HepG2 (cell line): ENCODE data around the gene SAE1.

Source experiments
- BRF2 ChIP-seq: sonication (generic); formaldehyde crosslinking; IDR thresholded peaks from 2 replicates; pipeline ENCODE4 v1.8.1; 2022; ENCODE audit warnings: mild to moderate bottlenecking, missing genetic modification reagents
- CEBPB ChIP-seq: IDR thresholded peaks from 2 replicates; pipeline ENCODE4 v1.6.1; 2011; ENCODE audit warnings: low read depth, low read length, improper control_type of control experiment, borderline replicate concordance
- CTCF ChIP-seq: sonication (generic); formaldehyde crosslinking; IDR thresholded peaks from 2 replicates; pipeline ENCODE4 v1.5.0; 2020; ENCODE audit warnings: mild to moderate bottlenecking, missing genetic modification reagents, moderate library complexity
- SPEN ChIP-seq: sonication (generic); formaldehyde crosslinking; IDR thresholded peaks from 2 replicates; pipeline ENCODE4 v1.5.1; 2020; ENCODE audit warnings: low read depth, mild to moderate bottlenecking, missing genetic modification reagents
- TAF1 ChIP-seq: sonication (generic); formaldehyde crosslinking; IDR thresholded peaks from 2 replicates; pipeline ENCODE4 v1.4.0; 2020; ENCODE audit warnings: missing genetic modification reagents
- YEATS2 ChIP-seq: sonication (generic); formaldehyde crosslinking; IDR thresholded peaks from 2 replicates; pipeline ENCODE4 v1.4.0; 2020; ENCODE audit warnings: missing genetic modification reagents, borderline replicate concordance
- ZBTB1 ChIP-seq: sonication (generic); formaldehyde crosslinking; IDR thresholded peaks from 2 replicates; pipeline ENCODE4 v1.4.0; 2020; ENCODE audit warnings: missing genetic modification reagents, borderline replicate concordance
- ZNF121 ChIP-seq: sonication (generic); formaldehyde crosslinking; IDR thresholded peaks from 2 replicates; pipeline ENCODE4 v1.5.0; 2020; ENCODE audit warnings: mild to moderate bottlenecking, missing genetic modification reagents
- ZNF572 ChIP-seq: sonication (generic); formaldehyde crosslinking; IDR thresholded peaks from 2 replicates; pipeline ENCODE4 v1.5.1; 2020; ENCODE audit warnings: mild to moderate bottlenecking, missing genetic modification reagents
- ZSCAN29 ChIP-seq: sonication (generic); formaldehyde crosslinking; conservative IDR thresholded peaks from 2 replicates; pipeline ENCODE4 v1.4.0; 2020; ENCODE audit warnings: mild to moderate bottlenecking, missing genetic modification reagents

GRCh38 chr19:47145639-47146486 is 15.2 kb downstream of the SAE1 start:
- TF ChIP-seq ZSCAN29 (CRISPR knock-in tag) (no peak), TAF1 (CRISPR knock-in tag) (no peak), ZBTB1 (CRISPR knock-in tag) (no peak), CTCF (no peak), ZNF121 (no peak), YEATS2 (CRISPR knock-in tag) (no peak), CEBPB (no peak), ZNF572 (CRISPR knock-in tag) (no peak), SPEN (CRISPR knock-in tag) (no peak), BRF2 (CRISPR knock-in tag) (no peak)
